Measurements from ENCODE around the gene TSSC4. TPM values are rescaled to one million over a fixed set of nuclear protein-coding genes. Genes with fewer than 3 reads are reported as not detected.

Gene TSSC4
- total RNA-seq, 3 donors from 2014 or later: 33.9 to 58.8 (median 39.2) TPM

DNA sequence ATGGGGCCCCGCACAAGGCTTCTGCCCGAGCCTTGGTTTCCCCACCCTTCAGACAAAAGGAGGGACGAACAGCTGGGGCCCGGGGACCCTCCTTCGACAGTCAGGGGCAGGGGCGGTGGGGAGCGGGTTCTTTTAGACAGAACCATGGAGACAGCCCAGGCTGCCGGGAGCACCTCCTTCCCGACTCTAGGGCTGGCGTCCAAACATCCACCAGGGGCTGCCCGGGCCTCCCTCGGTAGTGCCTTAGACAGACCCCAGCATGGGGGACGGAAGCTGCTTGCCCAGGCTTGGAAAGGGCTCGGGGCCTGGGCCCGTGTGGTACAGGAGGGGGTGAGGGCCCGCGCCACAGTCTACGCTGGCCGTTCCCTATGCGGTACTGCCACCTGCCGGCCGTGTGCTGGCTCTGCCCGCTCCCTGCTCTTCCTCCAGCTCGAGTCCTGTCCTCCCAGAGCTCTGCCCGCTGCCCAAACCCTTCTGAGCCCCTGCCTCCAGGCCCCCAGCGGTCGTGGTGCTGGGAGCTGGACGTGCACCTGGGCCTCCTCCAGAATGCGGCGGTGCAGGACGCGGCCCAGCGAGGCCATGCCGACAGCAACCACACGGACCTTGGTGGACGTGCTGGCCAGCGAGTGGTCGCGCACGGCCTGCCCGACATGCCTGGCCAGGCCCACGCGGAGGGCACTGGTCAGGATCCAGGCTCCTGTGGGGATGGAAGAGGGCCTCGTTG lies 20.1 kb downstream of the TSSC4 start:
- intact Hi-C loops (cut with DNase I, micrococcal nuclease): loop anchor here (2.0 to 10.0 kb wide), 5 partner anchors 116 to 474 kb away; partner anchors contain the start of genes C11orf21 (in 1 of the 2) and TSPAN32 (in 1 of the 2)
- no peak overlapping the region for H3K4me3 ChIP-seq
- ATAC-seq (peak; percentile 91), DNase-seq (peak; percentile 75 to 84 (median 79))
- H3K4me1 ChIP-seq (ENCODE audit: low read depth): peaks cover 10% of the 10 kb centered on the region
- H3K36me3 ChIP-seq (ENCODE audit: low read depth): no peaks in the 10 kb centered on the region
- TF ChIP-seq CTCF (IDR thresholded peaks at IDR 0.05): peak; percentile 87
- no peaks in the 10 kb centered on the region for H3K9me3 ChIP-seq

DNA sequence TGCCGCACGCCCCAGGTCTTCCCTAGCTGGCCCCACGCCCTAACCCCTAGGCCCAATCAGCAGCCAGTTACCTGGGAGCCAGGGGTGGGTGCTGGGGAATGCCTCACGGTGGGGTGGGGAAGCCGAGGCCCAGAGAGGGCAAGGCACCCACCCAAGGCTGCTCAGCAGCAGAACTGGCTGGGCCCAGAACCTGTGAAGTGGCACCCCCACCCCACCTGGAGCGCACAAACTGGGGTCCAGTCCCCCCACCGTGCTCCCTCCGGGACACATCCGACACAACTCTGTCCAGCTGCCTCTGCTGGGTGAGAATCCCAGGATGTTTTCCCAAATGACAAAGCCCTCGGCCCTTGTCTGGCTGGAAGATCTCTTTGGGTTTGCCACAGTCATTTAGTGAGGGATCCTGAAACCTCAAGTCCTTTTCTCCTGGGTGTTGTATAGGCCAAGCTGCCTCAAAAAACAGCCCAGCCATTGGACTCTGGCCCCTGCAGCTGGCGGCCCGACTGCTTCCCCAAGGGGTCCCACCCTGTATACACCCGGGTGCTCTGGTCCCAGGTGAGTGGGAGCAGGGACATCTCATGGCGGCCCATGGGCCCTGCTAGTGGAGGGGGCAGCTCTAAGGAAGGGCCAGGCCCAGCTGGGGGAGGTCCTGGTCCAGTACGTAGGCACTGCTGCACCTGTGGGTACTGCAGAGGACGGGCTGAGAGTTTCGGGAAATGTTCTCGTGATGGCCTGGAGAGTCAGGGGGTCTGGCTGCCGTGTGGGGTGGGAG lies 20.9 kb downstream of the TSSC4 start:
- no peak for ATAC-seq
- H3K36me3 ChIP-seq (ENCODE audit: low read depth): no peaks in the 10 kb centered on the region
- no peak for TF ChIP-seq CTCF (IDR thresholded peaks at IDR 0.05)
- no peaks in the 10 kb centered on the region for H3K9me3 ChIP-seq
- peaks cover 10% of the 10 kb centered on the region for H3K4me1 ChIP-seq (ENCODE audit: low read depth)
- H3K4me3 ChIP-seq: no peak overlapping the region
- peak in 1 of 3 donors; percentile 38 for DNase-seq
- intact Hi-C loops (cut with DNase I, micrococcal nuclease): loop anchor here (2.0 to 10.0 kb wide), 5 partner anchors 117 to 473 kb away; partner anchors contain the start of genes C11orf21 (in 1 of the 2) and TSPAN32 (in 1 of the 2)

GRCh38 chr11:2421996-2422395 lies 21.4 kb downstream of the TSSC4 start:
- intact Hi-C loops (cut with DNase I, micrococcal nuclease): loop anchor here (2.0 to 10.0 kb wide), 5 partner anchors 117 to 473 kb away; partner anchors contain the start of genes C11orf21 (in 1 of the 2) and TSPAN32 (in 1 of the 2)
- ATAC-seq (no peak), DNase-seq (peak in 1 of 3 donors; percentile 45)
- H3K4me1 ChIP-seq (ENCODE audit: low read depth): peaks cover 12% of the 10 kb centered on the region
- TF ChIP-seq CTCF (IDR thresholded peaks at IDR 0.05): no peak
- no peak overlapping the region for H3K4me3 ChIP-seq
- no peaks in the 10 kb centered on the region for H3K36me3 ChIP-seq (ENCODE audit: low read depth)
- no peaks in the 10 kb centered on the region for H3K9me3 ChIP-seq

- no peaks in the 10 kb centered on the region for H3K9me3 ChIP-seq
- H3K4me3 ChIP-seq: no peak overlapping the region
- ATAC-seq (no peak), DNase-seq (peak in 1 of 3 donors; percentile 37)
- intact Hi-C loops (cut with DNase I, micrococcal nuclease): loop anchor here (5.0 to 10.0 kb wide), 4 partner anchors 120 to 472 kb away; partner anchors contain the start of genes C11orf21 (in 1 of the 2) and TSPAN32 (in 1 of the 2)
- no peaks in the 10 kb centered on the region for H3K36me3 ChIP-seq (ENCODE audit: low read depth)
- no peak for TF ChIP-seq CTCF (IDR thresholded peaks at IDR 0.05)
- peaks cover 18% of the 10 kb centered on the region for H3K4me1 ChIP-seq (ENCODE audit: low read depth)
Observed at GRCh38 chr11:2422461-2423156, 22.1 kb downstream of the TSSC4 start.

Measured in mucosa of descending colon (tissue), 3 donors.